NB4 (cell line): ENCODE data around the gene CCDC40.

ENCODE experiments used
- DNase-seq: peaks from one replicate; pipeline ENCODE4 v3.0.0; 2010; ENCODE audit warnings: low read depth
- H3K4me3 ChIP-seq: one replicate; pipeline ENCODE4 v1.5.1; 2011; ENCODE audit warnings: mild to moderate bottlenecking, low read depth, low read length, moderate library complexity
- CTCF ChIP-seq: IDR thresholded peaks from one replicate; pipeline ENCODE4 v1.5.1; 2012; ENCODE audit warnings: low read depth, low read length
- MAX ChIP-seq: IDR thresholded peaks from 2 replicates; pipeline ENCODE4 v1.6.1; 2011; ENCODE audit warnings: low read depth, low read length
- MYC ChIP-seq: IDR thresholded peaks from 2 replicates; pipeline ENCODE4 v1.6.1; 2011; ENCODE audit warnings: low read depth, low read length
- POLR2A ChIP-seq: IDR thresholded peaks from 2 replicates; pipeline ENCODE4 v1.6.1; 2011; ENCODE audit warnings: mild to moderate bottlenecking; ENCODE audit not compliant: insufficient read length; ENCODE audit errors: extremely low read depth

CCDC40 gene

GRCh38 chr17:80109713-80110446 is 73.4 kb downstream of the CCDC40 start:
- TF ChIP-seq CTCF (no peak), MYC (no peak), POLR2A (no peak), MAX (no peak)
- DNase-seq = no peak
- H3K4me3 ChIP-seq = no peak overlapping the region

GRCh38 chr17:80110447-80110812 is 74.0 kb downstream of the CCDC40 start:
- no peak overlapping the region for H3K4me3 ChIP-seq
- no peak for DNase-seq
- no peak for TF ChIP-seq CTCF
- TF ChIP-seq MAX = no peak
- TF ChIP-seq MYC = no peak

GRCh38 chr17:80110927-80111701 is 74.7 kb downstream of the CCDC40 start:
- no peak overlapping the region for H3K4me3 ChIP-seq
- no peak for TF ChIP-seq CTCF
- TF ChIP-seq MYC = no peak
- DNase-seq = no peak

GRCh38 chr17:80111702-80112470 is 75.4 kb downstream of the CCDC40 start:
- no peak overlapping the region for H3K4me3 ChIP-seq
- no peak for DNase-seq
- TF ChIP-seq CTCF (no peak), POLR2A (no peak), MYC (no peak), MAX (no peak)

- no peak for TF ChIP-seq MYC
- TF ChIP-seq POLR2A = no peak
- TF ChIP-seq CTCF = no peak
- TF ChIP-seq MAX = no peak
- no peak overlapping the region for H3K4me3 ChIP-seq
- no peak for DNase-seq
Measured at GRCh38 chr17:80112471-80113032, 76.1 kb downstream of the CCDC40 start.
